ENCODE measurements around the gene TFE3. TPM values are rescaled to one million over a fixed set of nuclear protein-coding genes. Genes with fewer than 3 reads are reported as not detected.

The TFE3 gene
- total and polyA plus RNA-seq, 11 donors, result 12.1 to 61.2 (median 23.6) TPM

DNA sequence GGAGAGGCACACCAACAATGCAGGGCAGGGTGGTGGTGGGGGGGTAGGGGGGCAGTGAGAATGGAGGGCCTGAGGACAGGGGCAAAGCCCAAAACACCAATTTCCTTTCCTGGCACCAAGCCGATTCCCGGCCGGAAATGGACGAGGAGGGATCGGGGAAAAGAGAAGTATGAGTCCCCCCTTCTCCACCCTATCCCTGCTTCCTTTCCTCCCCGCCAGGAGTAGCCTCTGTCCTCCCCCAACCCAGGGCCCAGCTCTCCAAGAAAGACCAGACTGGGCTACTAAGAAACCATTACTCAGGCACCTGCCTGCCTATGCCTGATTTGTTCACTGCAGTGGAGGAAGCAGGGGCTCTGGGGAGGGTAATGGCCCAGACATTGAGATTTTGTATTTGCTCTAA is 16.0 kb upstream of the TFE3 start:
- intact Hi-C loops (cut with DNase I), result loop anchor here in 1 of 10 donors (10.0 kb wide), 1 partner anchor 364 kb away; the partner anchor contains the start of gene SUV39H1
- TF ChIP-seq, protein P1, sequence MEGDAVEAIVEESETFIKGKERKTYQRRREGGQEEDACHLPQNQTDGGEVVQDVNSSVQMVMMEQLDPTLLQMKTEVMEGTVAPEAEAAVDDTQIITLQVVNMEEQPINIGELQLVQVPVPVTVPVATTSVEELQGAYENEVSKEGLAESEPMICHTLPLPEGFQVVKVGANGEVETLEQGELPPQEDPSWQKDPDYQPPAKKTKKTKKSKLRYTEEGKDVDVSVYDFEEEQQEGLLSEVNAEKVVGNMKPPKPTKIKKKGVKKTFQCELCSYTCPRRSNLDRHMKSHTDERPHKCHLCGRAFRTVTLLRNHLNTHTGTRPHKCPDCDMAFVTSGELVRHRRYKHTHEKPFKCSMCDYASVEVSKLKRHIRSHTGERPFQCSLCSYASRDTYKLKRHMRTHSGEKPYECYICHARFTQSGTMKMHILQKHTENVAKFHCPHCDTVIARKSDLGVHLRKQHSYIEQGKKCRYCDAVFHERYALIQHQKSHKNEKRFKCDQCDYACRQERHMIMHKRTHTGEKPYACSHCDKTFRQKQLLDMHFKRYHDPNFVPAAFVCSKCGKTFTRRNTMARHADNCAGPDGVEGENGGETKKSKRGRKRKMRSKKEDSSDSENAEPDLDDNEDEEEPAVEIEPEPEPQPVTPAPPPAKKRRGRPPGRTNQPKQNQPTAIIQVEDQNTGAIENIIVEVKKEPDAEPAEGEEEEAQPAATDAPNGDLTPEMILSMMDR (IDR thresholded peaks at IDR 0.05), result no peak
- no peak for TF ChIP-seq POLR2A (IDR thresholded peaks at IDR 0.05)
- DNase-seq, result no peak

DNA sequence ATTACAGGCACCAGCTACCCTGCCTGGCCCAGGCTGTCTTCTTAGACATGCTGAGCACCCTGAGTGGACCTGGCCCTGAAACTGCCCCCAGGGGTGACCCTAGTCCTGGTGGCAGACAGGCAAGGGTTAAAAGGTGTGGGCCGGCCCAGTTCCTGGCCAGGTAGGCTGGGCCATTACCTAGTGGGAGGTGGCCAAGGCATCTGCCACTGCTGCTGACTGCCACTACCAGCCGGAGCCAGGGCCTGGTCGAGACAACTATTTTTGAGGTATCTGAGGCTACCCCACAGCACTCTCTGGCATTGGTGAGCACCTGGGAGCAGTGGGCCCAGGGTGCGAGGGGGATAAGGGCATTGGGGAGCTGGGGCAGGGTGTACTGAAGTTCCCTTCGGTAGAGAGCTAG is 15.6 kb upstream of the TFE3 start, which contains the start of gene CCDC120:
Gene CCDC120, plus strand, starts transcription at position 206 of the 400 bp plus-strand sequence. CDS start 3,043 bp downstream, outside the sequence.
- peak within 1 kb of the TSS in 1 of 12 donors; percentile 13 for H3K27ac ChIP-seq
- intact Hi-C loops (cut with DNase I), result loop anchor here in 1 of 10 donors (10.0 kb wide), 1 partner anchor 364 kb away; the partner anchor contains the start of gene SUV39H1
- TF ChIP-seq, protein P1 (IDR thresholded peaks at IDR 0.05), result no peak
- TF ChIP-seq POLR2A (IDR thresholded peaks at IDR 0.05), result no peak

More for the DNA sequence above, 16.0 kb upstream of the TFE3 start:
- 60 to 85% (median 69%) methylated on average over 6 of the region's 6 CpGs for WGBS, 4 donors
- H3K27me3 ChIP-seq, result no peaks in the 10 kb centered on the region
- no peaks in the 10 kb centered on the region for H3K4me1 ChIP-seq
- H3K27ac ChIP-seq, result peak overlapping the region in 1 of 12 donors; percentile 13
- ATAC-seq, result no peak
- peaks cover 0 to 5% (median 0%) of the 10 kb centered on the region in 12 donors for H3K9me3 ChIP-seq
- H3K4me3 ChIP-seq, result no peak overlapping the region
- H3K36me3 ChIP-seq, result no peaks in the 10 kb centered on the region

GRCh38 chrX:49054073-49054762 is 11.1 kb upstream of the TFE3 start:
- Histone ChIP-seq H3K9me3 (peaks cover 0 to 10% (median 0%) of the 10 kb centered on the region in 12 donors), H3K27me3 (no peaks in the 10 kb centered on the region), H3K36me3 (no peaks in the 10 kb centered on the region), H3K4me1 (peaks cover 0 to 3% (median 0%) of the 10 kb centered on the region in 12 donors), H3K27ac (peak overlapping the region; percentile 31 to 88 (median 73)), H3K4me3 (peak overlapping the region in 11 of 12 donors; percentile 52 to 78 (median 63))
- DNase-seq, result no peak
- intact Hi-C loops (cut with DNase I), result loop anchor here in 1 of 10 donors (10.0 kb wide), 1 partner anchor 359 kb away; the partner anchor contains the start of gene SUV39H1
- WGBS, 4 donors, result 81 to 93% (median 86%) methylated on average over 5 of the region's 5 CpGs
- TF ChIP-seq, protein P1 (IDR thresholded peaks at IDR 0.05), result no peak
- no peak for TF ChIP-seq POLR2A (IDR thresholded peaks at IDR 0.05)
- ATAC-seq, result peak in 1 of 4 donors; percentile 6

More for the DNA sequence above, 15.6 kb upstream of the TFE3 start, which contains the start of gene CCDC120:
- Histone ChIP-seq H3K36me3 (no peaks in the 10 kb centered on the region), H3K4me1 (no peaks in the 10 kb centered on the region), H3K4me3 (no peak within 1 kb of the TSS), H3K27me3 (no peaks in the 10 kb centered on the region), H3K9me3 (peaks cover 0 to 8% (median 0%) of the 10 kb centered on the region in 12 donors)
- 55 to 73% (median 67%) methylated on average over 4 to 5 of the region's 5 CpGs for WGBS, 4 donors
- ATAC-seq (no peak), DNase-seq (no peak)

Data from heart left ventricle (tissue), 16 donors.